Colonic mucosa (tissue), 4 donors: ENCODE results near the gene ERBB2. TPM values are rescaled to one million over a fixed set of nuclear protein-coding genes. Genes with fewer than 3 reads are reported as not detected.

Experiments
- DNase-seq: peaks from one replicate; pipeline ENCODE4 v3.0.0-alpha.2; 2020
- H3K27ac ChIP-seq: fragments of 200-600 bp; one replicate; pipeline ENCODE4 v1.8.0; 2021
- H3K27me3 ChIP-seq: fragments of 200-600 bp; one replicate; pipeline ENCODE4 v1.8.0; 2021
- H3K36me3 ChIP-seq: fragments of 200-600 bp; one replicate; pipeline ENCODE4 v1.8.0; 2021
- H3K4me1 ChIP-seq: fragments of 200-600 bp; one replicate; pipeline ENCODE4 v1.8.0; 2021; ENCODE audit warnings: mild to moderate bottlenecking
- H3K4me3 ChIP-seq: fragments of 200-600 bp; one replicate; pipeline ENCODE4 v1.8.0; 2021
- H3K9ac ChIP-seq, 2 donors: one replicate each; pipeline ENCODE4 v1.7.0; 2013; ENCODE audit warnings: control low read depth in 2 of 2, low read depth in 2 of 2, low read length in 2 of 2
- H3K9me3 ChIP-seq: fragments of 200-600 bp; one replicate; pipeline ENCODE4 v1.8.0; 2021
- intact Hi-C: fragments of 100-400 bp; cut with DNase I; formaldehyde crosslinking; loops from one replicate; pipeline ENCODE4 v1.14.1; 2022
- total RNA-seq, 2 donors: library from RNA; stranded (reverse); fragmentation: NEBNext Ultra II Directional in 1 of 2; extraction: Animal tissue kit (Norgen Biotek cat#: 25700) in 1 of 2; gene quantifications; one replicate each; pipeline ENCODE4 v1.2.1, GENCODE V29; 2021
- TF ChIP-seq, protein P1 (sequence below): fragments of 200-600 bp; IDR thresholded peaks from one replicate; pipeline ENCODE4 v1.8.0; 2022; ENCODE audit warnings: antibody characterized with exemption, mild to moderate bottlenecking
- donor health status: healthy.
- donor health status: DM: no; HTN: no; CAD: no.
- donor health status: DM: no; HTN: no; CAD: no.

The ERBB2 gene
- total RNA-seq, 2 donors from 2014 or later, result 153 to 174 TPM

DNA sequence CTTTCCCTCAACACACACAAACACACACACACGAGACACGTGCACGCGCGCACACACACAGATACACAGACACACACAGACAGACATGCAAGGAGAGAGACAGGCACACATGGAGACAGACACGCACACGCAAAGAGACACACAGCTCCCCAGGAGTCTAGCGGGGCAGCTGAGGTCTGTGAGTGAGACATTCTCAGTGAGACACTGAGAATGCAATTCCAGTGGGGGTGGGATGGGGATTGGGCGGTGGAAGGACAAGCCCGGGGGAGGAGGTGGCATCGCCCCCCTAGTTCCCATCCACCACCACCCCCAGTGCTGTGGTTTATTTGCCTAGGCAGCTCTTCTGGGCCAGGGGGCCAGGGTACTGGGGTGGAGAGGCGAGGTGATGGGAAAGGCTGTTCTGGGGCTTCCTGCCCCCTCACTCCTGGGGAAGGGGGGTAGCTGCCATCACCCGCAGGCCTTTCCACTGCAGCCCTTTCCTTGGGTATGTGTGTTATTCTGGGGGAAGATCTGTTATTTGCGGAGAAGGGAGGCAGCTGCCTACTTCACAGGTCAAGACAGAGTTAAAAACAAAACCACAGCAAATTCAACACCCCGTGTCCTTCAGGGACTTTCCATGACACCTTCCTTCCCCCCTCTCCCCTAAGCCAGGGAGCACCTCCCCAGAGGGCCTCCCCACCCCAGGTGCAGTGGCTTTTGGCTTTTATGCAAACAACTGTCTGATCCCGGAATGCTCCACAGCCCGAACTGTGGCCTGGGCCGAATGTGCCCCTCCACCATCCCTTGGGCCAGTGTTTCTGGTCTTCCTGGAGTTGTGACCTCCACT is 55.9 kb downstream of the ERBB2 start:
- no peak for DNase-seq
- intact Hi-C loops, result no loop called here
- no peaks in the 10 kb centered on the region for H3K36me3 ChIP-seq
- no peaks in the 10 kb centered on the region for H3K4me1 ChIP-seq
- H3K4me3 ChIP-seq, result peak overlapping the region; percentile 51
- no peaks in the 10 kb centered on the region for H3K9me3 ChIP-seq
- peak overlapping the region; percentile 81 for H3K27ac ChIP-seq
- H3K9ac ChIP-seq, result peak overlapping the region in 1 of 2 donors; percentile 87
- H3K27me3 ChIP-seq, result no peaks in the 10 kb centered on the region
- TF ChIP-seq, protein P1, sequence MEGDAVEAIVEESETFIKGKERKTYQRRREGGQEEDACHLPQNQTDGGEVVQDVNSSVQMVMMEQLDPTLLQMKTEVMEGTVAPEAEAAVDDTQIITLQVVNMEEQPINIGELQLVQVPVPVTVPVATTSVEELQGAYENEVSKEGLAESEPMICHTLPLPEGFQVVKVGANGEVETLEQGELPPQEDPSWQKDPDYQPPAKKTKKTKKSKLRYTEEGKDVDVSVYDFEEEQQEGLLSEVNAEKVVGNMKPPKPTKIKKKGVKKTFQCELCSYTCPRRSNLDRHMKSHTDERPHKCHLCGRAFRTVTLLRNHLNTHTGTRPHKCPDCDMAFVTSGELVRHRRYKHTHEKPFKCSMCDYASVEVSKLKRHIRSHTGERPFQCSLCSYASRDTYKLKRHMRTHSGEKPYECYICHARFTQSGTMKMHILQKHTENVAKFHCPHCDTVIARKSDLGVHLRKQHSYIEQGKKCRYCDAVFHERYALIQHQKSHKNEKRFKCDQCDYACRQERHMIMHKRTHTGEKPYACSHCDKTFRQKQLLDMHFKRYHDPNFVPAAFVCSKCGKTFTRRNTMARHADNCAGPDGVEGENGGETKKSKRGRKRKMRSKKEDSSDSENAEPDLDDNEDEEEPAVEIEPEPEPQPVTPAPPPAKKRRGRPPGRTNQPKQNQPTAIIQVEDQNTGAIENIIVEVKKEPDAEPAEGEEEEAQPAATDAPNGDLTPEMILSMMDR, result no peak

DNA sequence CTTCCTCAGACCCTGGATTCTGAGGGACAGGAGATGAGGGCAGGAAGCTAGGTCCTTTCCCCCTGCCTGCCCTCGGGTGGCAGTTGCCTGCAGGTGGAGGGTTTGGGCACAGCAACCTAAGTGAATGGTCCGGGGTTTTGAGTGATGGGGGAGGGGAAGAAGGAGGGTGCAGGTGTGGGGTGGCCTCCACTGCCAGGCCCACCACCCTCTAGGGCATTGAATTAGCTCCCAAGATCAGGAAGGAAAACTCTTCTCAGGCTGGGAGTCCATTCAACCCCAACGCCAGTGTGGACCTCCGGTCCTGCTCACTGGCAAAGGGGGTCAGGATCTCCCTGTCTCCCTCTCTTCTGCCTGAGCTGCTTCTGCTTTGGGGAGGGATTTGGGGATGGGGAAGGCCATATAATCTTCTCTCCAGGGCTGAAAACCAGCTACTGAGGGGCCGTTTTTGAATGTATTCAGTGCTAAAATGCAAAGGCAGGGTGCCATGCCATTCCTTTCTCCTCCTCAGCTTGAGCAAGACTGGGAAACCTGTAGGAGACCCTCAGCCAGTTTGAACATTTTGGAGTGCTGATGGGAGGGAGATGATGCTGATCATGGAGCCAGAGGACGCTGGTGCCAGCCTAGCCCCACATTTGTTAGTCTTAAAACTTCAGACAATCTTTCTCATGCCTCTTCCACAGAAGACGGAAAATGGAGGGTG is 56.7 kb downstream of the ERBB2 start:
- H3K27ac ChIP-seq, result peak overlapping the region; percentile 81
- H3K36me3 ChIP-seq, result no peaks in the 10 kb centered on the region
- H3K4me1 ChIP-seq, result no peaks in the 10 kb centered on the region
- intact Hi-C loops, result no loop called here
- TF ChIP-seq, protein P1, result no peak
- no peak for DNase-seq
- no peaks in the 10 kb centered on the region for H3K9me3 ChIP-seq
- no peaks in the 10 kb centered on the region for H3K27me3 ChIP-seq
- no peak overlapping the region for H3K9ac ChIP-seq
- no peak overlapping the region for H3K4me3 ChIP-seq

DNA sequence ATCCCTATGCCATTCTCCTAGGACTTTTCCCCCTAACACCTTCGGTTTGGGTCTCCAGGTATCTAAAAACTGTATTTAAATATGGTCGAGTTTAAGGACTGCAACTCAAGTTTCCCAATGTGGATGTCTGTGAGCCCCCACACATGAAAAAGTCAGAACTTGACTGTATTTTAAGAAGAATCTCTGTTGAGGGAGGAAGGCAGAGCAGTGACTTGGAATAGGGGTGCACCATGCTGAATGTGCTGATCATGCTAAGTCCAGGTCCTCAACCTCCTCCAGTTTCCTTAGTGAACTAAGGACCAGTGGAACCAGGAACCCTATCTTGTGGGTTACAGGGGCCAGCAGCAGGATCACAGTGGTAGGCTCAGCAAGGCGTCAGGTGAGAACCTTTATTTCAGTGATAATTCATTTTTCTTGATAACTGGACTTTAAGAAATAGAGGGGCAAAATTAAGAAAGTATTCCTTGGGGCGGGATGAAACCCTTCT is 57.4 kb downstream of the ERBB2 start:
- intact Hi-C loops, result no loop called here
- TF ChIP-seq, protein P1, result no peak
- H3K27ac ChIP-seq, result no peak overlapping the region

DNA sequence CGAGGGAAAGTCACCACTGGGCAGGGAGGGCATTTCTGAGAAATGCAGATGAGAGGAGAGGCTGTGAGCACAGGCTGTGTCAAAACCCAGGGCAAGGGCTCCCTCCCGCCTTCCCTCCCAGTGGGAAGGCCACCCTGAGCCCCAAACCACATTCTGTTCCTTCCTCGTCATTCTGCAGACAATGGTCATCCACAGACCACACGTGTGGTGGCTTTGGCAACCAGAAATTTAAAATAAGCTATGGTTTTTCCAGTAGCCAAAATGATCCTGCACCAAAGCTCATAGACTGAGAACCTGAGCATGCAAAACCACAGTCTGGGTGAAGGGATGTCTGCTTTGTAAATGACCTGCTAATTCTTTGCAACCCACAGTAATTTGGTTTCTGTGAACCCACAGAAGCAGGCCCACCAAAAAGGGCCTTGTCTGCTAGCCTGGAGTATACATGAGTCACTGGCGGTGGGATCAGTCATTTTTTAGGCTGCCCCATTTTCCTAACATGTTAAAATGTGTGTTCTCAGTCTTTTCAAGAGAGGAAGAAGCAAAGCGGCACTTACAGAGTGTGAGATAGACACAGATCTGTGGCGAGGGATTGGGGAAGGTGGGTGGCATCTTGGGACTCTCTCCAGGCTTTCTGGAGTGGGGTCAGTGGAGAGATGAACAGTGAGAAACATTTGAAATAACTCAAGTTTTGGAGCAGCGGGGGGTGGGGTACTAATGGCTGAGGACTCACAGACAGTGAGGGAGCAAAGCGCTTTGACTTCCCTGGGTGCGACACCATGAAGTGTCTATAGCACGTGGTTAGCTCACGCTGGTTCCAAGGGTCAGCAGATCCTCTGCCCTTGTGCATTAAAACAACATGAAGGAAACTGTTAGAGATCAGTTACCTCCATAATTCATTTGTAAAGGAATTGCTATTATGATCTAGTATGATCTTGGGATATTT is 58.3 kb downstream of the ERBB2 start:
- TF ChIP-seq, protein P1, result no peak
- Histone ChIP-seq H3K4me3 (no peak overlapping the region), H3K27ac (no peak overlapping the region), H3K9me3 (no peaks in the 10 kb centered on the region), H3K36me3 (no peaks in the 10 kb centered on the region), H3K27me3 (no peaks in the 10 kb centered on the region), H3K4me1 (no peaks in the 10 kb centered on the region), H3K9ac (no peak overlapping the region)
- no peak for DNase-seq
- intact Hi-C loops, result no loop called here

More for the DNA sequence above, 57.4 kb downstream of the ERBB2 start:
- Histone ChIP-seq H3K27me3 (no peaks in the 10 kb centered on the region), H3K9ac (no peak overlapping the region), H3K4me3 (no peak overlapping the region), H3K36me3 (no peaks in the 10 kb centered on the region), H3K4me1 (no peaks in the 10 kb centered on the region), H3K9me3 (no peaks in the 10 kb centered on the region)
- DNase-seq, result no peak

DNA sequence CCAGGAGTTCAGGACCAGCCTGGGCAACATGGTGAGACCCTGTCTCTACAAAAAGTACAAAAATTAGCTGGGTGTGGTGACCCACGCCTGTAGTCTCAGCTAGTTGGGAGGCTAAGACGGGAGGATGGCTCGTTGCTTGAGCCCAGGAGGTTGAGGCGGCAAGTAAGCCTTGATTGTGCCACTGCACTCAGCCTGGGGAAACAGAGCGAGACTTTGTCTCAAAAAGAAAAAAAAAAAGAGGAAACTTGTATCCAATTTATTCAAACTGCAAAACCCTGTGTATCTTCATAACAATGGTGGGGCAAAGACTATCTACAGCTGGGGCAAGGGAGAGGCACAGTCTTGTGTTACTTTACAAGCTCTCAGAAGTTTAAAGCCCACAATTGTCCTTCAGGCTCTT is 59.3 kb downstream of the ERBB2 start:
- no peak overlapping the region for H3K27ac ChIP-seq
- no peak overlapping the region for H3K4me3 ChIP-seq
- intact Hi-C loops, result no loop called here
- H3K9ac ChIP-seq, result no peak overlapping the region
- no peaks in the 10 kb centered on the region for H3K27me3 ChIP-seq
- TF ChIP-seq, protein P1, result no peak
- no peak for DNase-seq
- H3K36me3 ChIP-seq, result no peaks in the 10 kb centered on the region
- no peaks in the 10 kb centered on the region for H3K4me1 ChIP-seq
- H3K9me3 ChIP-seq, result no peaks in the 10 kb centered on the region
